ENCODE measurements around the gene PREX1.

- TF ChIP-seq, protein P1, sequence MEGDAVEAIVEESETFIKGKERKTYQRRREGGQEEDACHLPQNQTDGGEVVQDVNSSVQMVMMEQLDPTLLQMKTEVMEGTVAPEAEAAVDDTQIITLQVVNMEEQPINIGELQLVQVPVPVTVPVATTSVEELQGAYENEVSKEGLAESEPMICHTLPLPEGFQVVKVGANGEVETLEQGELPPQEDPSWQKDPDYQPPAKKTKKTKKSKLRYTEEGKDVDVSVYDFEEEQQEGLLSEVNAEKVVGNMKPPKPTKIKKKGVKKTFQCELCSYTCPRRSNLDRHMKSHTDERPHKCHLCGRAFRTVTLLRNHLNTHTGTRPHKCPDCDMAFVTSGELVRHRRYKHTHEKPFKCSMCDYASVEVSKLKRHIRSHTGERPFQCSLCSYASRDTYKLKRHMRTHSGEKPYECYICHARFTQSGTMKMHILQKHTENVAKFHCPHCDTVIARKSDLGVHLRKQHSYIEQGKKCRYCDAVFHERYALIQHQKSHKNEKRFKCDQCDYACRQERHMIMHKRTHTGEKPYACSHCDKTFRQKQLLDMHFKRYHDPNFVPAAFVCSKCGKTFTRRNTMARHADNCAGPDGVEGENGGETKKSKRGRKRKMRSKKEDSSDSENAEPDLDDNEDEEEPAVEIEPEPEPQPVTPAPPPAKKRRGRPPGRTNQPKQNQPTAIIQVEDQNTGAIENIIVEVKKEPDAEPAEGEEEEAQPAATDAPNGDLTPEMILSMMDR (IDR thresholded peaks at IDR 0.05) = no peak
- TF ChIP-seq POLR2AphosphoS5 (IDR thresholded peaks at IDR 0.05) = no peak
Measured at GRCh38 chr20:48831718-48832404, 4.1 kb upstream of the PREX1 start.

Data from prostate gland (tissue), 2 donors.